Activated CD4-positive, alpha-beta memory T cell treated with anti-CD3 and anti-CD28 coated beads for 36 hours (primary cell): ENCODE data around the gene HIRIP3. TPM values are rescaled to one million over a fixed set of nuclear protein-coding genes. Genes with fewer than 3 reads are reported as not detected.

Experiments used
- CTCF ChIA-PET: fragments of 350-600 bp; sonication (Branson Sonifier 250); formaldehyde crosslinking; loops from one replicate; lab custom pipeline; 2021; ENCODE audit warnings: antibody characterized with exemption, inconsistent platforms; lab: Charles Lee
- POLR2A ChIA-PET: fragments of 350-600 bp; sonication (Branson Sonifier 250); formaldehyde crosslinking; loops from one replicate; lab custom pipeline; 2021; ENCODE audit warnings: antibody characterized with exemption; lab: Charles Lee
- DNase-seq: peaks from one replicate; pipeline ENCODE4 v3.0.0-alpha.2; 2020
- H3K27ac Mint-ChIP-seq: one replicate; pipeline ENCODE4 v1.8.0; 2021; ENCODE audit warnings: mixed read lengths
- H3K27me3 Mint-ChIP-seq: one replicate; pipeline ENCODE4 v1.8.0; 2021; ENCODE audit warnings: mixed read lengths
- H3K36me3 Mint-ChIP-seq: one replicate; pipeline ENCODE4 v1.8.0; 2021; ENCODE audit warnings: mixed read lengths
- H3K4me1 Mint-ChIP-seq: one replicate; pipeline ENCODE4 v1.8.0; 2021; ENCODE audit warnings: low read depth, mixed read lengths
- H3K4me3 Mint-ChIP-seq: one replicate; pipeline ENCODE4 v1.8.0; 2021; ENCODE audit warnings: mild to moderate bottlenecking, mixed read lengths
- H3K9me3 Mint-ChIP-seq: one replicate; pipeline ENCODE4 v1.8.0; 2021; ENCODE audit warnings: mixed read lengths
- intact Hi-C: fragments of 100-400 bp; cut with micrococcal nuclease; formaldehyde crosslinking; loops from one replicate; pipeline ENCODE4 v1.15.1; 2023
- total RNA-seq, 2 experiments: library from RNA; stranded (reverse); gene quantifications; one replicate each; pipeline ENCODE4 v1.2.3, GENCODE V29; 2021

Gene HIRIP3
- total RNA-seq, 2 experiments from 2014 or later: 40.5 to 40.6 TPM

DNA sequence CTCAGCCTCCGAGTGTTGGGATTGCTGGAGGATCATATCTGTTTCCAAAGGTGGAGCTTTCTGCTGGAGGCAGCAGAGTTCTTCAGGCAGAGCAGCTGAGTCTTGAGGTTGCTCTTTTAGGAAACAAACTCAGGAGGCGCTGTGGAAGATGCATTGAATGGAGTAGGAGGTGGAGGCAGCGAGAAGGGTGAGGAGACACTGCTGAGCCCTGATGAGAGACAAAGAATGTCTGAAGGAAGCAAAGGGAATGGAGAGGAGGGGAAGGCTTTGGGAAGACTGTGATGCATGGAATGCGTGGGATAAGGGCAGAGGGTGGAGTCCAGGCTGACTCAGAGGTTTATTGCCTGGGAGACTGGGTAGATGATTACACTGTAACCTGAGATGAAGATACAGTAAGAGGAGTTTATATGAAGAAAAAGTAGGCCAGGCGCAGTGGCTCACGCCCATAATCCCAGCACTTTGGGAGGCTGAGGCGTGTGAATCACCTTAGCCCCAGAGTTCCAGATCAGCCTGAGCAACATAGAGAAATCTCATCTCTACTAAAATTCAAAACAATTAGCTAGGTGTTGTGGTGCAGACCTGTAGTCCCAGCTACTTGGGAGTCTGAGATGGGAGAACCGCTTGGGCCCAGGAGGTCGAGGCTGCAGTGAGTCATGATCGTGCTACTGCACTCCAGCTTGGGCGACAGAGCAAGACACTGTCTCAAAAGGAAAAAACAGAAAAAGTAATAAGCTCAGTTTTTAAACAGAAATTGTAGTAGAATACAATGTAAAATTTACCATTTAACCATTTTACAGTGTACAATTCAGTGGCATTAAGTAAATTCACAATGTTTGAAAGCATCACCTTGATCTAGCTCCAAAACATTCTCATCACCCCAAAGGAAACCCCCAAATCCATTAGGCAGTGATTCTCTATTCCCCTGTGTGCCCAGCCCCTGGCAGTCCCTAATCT lies 51.3 kb downstream of the HIRIP3 start:
- POLR2A ChIA-PET: no interaction called here
- Mint-ChIP-seq H3K27me3 (peaks cover 3% of the 10 kb centered on the region), H3K36me3 (no peaks in the 10 kb centered on the region), H3K4me1 (no peaks in the 10 kb centered on the region), H3K27ac (no peak overlapping the region), H3K9me3 (no peaks in the 10 kb centered on the region), H3K4me3 (no peak overlapping the region)
- CTCF ChIA-PET: interaction anchor here (1.5 kb wide), 1 partner anchor 101 kb away, joined by 3 read pairs; no protein-coding TSS in a partner anchor
- intact Hi-C loops: no loop called here
- DNase-seq: no peak

Other genes with a start within 250 kb of the HIRIP3 start
- gene C16orf54, start 249.6 kb downstream of the HIRIP3 start, total RNA-seq: 10 to 100 TPM; 25.2 to 26.2 TPM
- gene ZG16, start 217.4 kb downstream of the HIRIP3 start, total RNA-seq: not detected
- gene KIF22, start 204.9 kb downstream of the HIRIP3 start, total RNA-seq: 100 to 1,000 TPM; 174 to 180 TPM
- gene MAZ, start 189.1 kb downstream of the HIRIP3 start, total RNA-seq: 100 to 1,000 TPM; 227 to 242 TPM
- 1 to 10 TPM in 1 of 2 experiments, under 1 TPM in 1; 1.00 to 2.6 TPM for gene PRRT2, start 183.4 kb downstream of the HIRIP3 start, total RNA-seq
- 10 to 100 TPM; 21.9 to 24.0 TPM for gene PAGR1, start 179.5 kb downstream of the HIRIP3 start, total RNA-seq
- 100 to 1,000 TPM; 149 to 156 TPM for gene MVP, start 175.2 kb downstream of the HIRIP3 start, total RNA-seq
- gene CDIPT, start 132.4 kb downstream of the HIRIP3 start, total RNA-seq: 10 to 100 TPM; 39.5 to 43.9 TPM
- gene SEZ6L2, start 96.1 kb downstream of the HIRIP3 start, total RNA-seq: under 1 TPM; 0.38 to 0.58 TPM
- 1 to 10 TPM; 1.6 to 1.9 TPM for gene ASPHD1, start 95.1 kb downstream of the HIRIP3 start, total RNA-seq
- gene KCTD13, start 69.4 kb downstream of the HIRIP3 start, total RNA-seq: 10 to 100 TPM; 36.6 to 37.9 TPM
- 10 to 100 TPM; 57.1 to 64.8 TPM for gene TMEM219, start 33.5 kb downstream of the HIRIP3 start, total RNA-seq
- gene TAOK2, start 21.7 kb downstream of the HIRIP3 start, total RNA-seq: 10 to 100 TPM; 27.2 to 28.2 TPM
- 10 to 100 TPM; 84.1 to 94.0 TPM for gene INO80E, start 624 bp upstream of the HIRIP3 start, total RNA-seq
- gene DOC2A, start 15.4 kb upstream of the HIRIP3 start, total RNA-seq: under 1 TPM; 0.33 to 0.34 TPM
- gene C16orf92, start 27.6 kb upstream of the HIRIP3 start, total RNA-seq: not detected
- gene TLCD3B, start 35.7 kb upstream of the HIRIP3 start, total RNA-seq: 1 to 10 TPM; 5.0 TPM
- 1,000 to 10,000 TPM; 1,724 to 1,734 TPM for gene ALDOA, start 70.1 kb upstream of the HIRIP3 start, total RNA-seq
- gene PPP4C, start 80.4 kb upstream of the HIRIP3 start, total RNA-seq: 100 to 1,000 TPM; 121 to 133 TPM
- 1 to 10 TPM; 2.3 to 2.9 TPM for gene TBX6, start 96.3 kb upstream of the HIRIP3 start, total RNA-seq
- 10 to 100 TPM; 32.5 to 36.9 TPM for gene YPEL3, start 100.6 kb upstream of the HIRIP3 start, total RNA-seq
- gene GDPD3, start 117.9 kb upstream of the HIRIP3 start, total RNA-seq: 1 to 10 TPM; 5.3 to 9.9 TPM
- 10 to 100 TPM; 85.5 to 93.1 TPM for gene MAPK3, start 127.6 kb upstream of the HIRIP3 start, total RNA-seq
- gene CORO1A, start 188.0 kb upstream of the HIRIP3 start, total RNA-seq: 1,000 to 10,000 TPM; 1,027 to 1,051 TPM
- 100 to 1,000 TPM; 156 to 159 TPM for gene BOLA2B, start 198.0 kb upstream of the HIRIP3 start, total RNA-seq
- 10 to 100 TPM; 98.8 to 99.9 TPM for gene SLX1A, start 198.3 kb upstream of the HIRIP3 start, total RNA-seq
- 10 to 100 TPM; 14.2 to 15.2 TPM for gene SULT1A3, start 203.6 kb upstream of the HIRIP3 start, total RNA-seq